Stimulated activated CD4-positive, alpha-beta T cell treated with anti-CD3 and anti-CD28 coated beads, TNF-alpha, amount 100 ng/mL, for 1 hour (primary cell): ENCODE measurements around the gene CLCN3.
"Not testable (repeated sequence)": the region's sequence is repeated elsewhere in the genome, so short reads cannot be mapped to it uniquely, and the experiment has no call there.

Experiments used
- DNase-seq, 3 donors: peaks; one replicate each; pipeline ENCODE4 v3.0.0-alpha.2; 2020; ENCODE audit warnings: low read depth in 3 of 3, low spot score in 1 of 3

The CLCN3 gene

DNA sequence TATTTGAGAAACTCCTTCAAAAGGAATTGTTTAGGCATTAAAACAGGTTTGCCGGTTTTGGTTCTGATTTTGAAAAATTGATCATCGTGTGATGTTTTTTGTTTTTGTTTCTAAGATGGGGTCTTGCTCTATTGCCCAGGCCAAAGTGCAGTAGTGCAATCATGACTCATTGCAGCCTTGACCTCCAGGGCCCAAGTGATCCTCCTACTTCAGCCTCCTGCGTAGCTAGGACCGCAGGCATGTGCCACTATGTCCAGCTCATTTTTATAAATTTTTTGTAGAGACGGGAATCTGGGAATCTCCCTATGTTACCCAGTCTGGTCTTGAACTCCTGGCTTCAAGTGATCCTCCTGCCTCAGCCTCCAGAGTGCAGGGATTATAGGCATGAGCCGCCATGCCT is 35.0 kb downstream of the CLCN3 start:
- DNase-seq: no peak

GRCh38 chr4:169657470-169658107 is 37.2 kb downstream of the CLCN3 start:
- no peak for DNase-seq

DNA sequence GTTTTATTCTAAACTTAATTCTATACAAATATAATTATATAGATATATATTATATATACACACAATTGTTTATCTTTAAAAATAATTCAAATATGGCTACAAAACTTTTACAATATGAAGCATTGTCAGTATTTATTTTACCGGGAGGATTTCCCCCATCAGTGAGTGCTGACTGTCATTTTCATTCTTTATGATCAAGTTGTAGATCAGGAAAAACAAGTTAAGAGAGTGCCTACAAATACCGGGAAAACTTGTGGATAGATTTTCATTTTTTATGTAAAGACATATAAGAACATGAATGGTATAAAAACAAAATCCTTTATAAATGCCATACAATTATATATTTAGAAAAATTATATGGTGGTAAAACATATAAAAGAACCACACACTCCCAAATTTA is 37.8 kb downstream of the CLCN3 start:
- DNase-seq: no peak

- DNase-seq: no peak
Observed at GRCh38 chr4:169658975-169659715, 38.8 kb downstream of the CLCN3 start.

- peak; percentile 9 to 47 (median 36) for DNase-seq
Observed at GRCh38 chr4:169659716-169660670, 39.6 kb downstream of the CLCN3 start.

GRCh38 chr4:169660929-169661328 is 40.6 kb downstream of the CLCN3 start:
- DNase-seq: no peak

DNA sequence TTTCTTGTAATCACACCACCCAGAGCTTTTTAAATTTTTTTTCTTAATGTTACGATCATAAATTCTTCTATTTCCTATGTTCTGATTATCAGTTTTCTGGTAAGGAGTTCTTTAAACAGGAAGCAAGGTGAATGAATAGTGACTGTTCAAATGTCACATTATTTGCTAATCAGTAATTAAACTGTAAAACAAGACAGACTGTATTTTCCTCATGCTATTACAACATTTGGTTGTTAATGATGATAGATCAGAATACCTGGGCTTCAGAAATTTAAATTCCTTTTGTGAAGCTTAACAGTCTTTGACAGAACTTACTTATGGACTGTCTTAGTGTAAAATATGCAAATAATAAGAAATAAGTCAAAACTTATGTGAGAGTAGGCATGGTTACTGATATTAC is 41.4 kb downstream of the CLCN3 start:
- DNase-seq: no peak

DNA sequence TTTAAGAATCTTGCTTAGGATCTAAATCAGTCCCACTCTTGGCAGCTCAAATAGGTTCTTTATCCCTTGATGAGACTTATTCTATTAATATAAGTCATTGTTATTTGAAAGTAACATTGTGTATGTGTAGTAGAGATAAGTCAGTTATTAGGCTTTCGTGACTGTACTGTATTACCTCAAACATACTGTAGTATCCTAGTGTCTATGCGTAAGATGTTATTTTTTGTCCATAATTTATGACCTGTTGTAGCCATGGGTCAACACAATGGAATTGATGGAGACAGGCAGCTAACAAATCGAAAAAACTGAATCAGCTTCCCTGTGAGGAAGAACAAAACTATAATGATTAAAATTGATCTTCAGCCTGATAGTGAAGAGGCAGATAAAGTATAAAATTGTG is 41.8 kb downstream of the CLCN3 start:
- DNase-seq: no peak

DNA sequence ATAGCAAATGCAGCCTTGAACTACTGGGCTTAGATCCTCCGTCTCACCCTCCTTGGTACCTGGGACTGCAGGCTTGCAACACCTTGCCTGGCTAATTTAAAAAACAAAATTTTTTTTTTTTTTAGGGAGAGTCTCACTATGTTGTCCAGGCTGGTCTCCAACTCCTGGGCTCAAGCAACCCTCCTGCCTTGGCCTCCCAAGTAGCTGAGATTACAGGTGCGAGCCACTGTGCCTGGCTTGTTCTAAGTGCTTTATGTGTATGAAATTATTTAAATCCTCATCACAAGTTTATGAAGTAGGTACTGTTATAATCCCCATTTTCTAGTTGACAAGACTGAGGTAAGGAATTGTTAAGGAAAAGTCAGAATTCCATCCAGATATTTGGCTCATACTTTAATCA is 43.0 kb downstream of the CLCN3 start:
- no peak for DNase-seq

GRCh38 chr4:169663831-169664230 is 43.5 kb downstream of the CLCN3 start:
- no peak for DNase-seq

GRCh38 chr4:169664615-169665014 is 44.2 kb downstream of the CLCN3 start:
- DNase-seq: no peak

- no peak for DNase-seq
Observed at GRCh38 chr4:169665046-169665737, 44.8 kb downstream of the CLCN3 start.

DNA sequence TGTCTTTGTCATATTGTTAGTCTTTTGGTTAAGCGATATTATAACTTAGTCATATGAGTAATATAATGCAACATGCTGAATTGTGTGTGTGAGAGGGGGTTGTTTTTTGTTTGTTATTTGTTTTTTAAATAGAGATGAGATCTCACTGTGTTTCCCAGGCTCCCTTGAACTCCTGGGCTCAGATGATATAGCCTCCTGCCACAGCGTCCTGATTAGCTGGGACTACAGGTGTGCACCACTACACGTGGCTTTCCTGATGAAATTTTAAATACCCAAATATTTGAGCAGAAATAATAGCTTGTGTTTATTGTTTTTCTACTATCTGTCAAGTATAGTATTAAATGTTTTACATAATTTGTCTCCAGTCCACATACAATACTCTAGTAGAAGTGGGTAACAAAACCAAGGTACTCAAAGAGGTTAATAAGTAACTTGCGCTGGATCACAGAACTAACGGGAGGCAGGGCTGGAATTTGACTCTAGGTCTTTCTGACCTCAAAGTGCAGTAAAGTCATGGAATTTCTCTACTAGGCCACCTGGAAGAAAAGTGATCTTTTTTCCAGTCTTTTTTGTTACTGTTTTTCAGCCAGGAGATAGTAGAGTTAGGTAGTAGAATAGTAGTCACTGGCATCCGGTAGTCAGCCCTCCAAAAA is 47.8 kb downstream of the CLCN3 start:
- no peak for DNase-seq

- DNase-seq: no peak
Observed at GRCh38 chr4:169675825-169676224, 55.4 kb downstream of the CLCN3 start.

GRCh38 chr4:169677150-169677748 is 56.9 kb downstream of the CLCN3 start:
- no peak for DNase-seq

- DNase-seq: not testable (repeated sequence)
Observed at GRCh38 chr4:169678486-169678885, 58.1 kb downstream of the CLCN3 start.

GRCh38 chr4:169678951-169679591 is 58.7 kb downstream of the CLCN3 start:
- not testable (repeated sequence) for DNase-seq

GRCh38 chr4:169682372-169683047 is 62.1 kb downstream of the CLCN3 start:
- no peak for DNase-seq

GRCh38 chr4:169689681-169690080 is 69.3 kb downstream of the CLCN3 start:
- no peak for DNase-seq
